ENCODE results near the gene VAV2. TPM values are rescaled to one million over a fixed set of nuclear protein-coding genes. Genes with fewer than 3 reads are reported as not detected.

The VAV2 gene
- total RNA-seq, 4 donors from 2014 or later = 15.0 to 25.7 (median 20.5) TPM

GRCh38 chr9:133795049-133795448, 197.1 kb downstream of the VAV2 start:
- Histone ChIP-seq H3K36me3 (no peaks in the 10 kb centered on the region), H3K27me3 (no peaks in the 10 kb centered on the region), H3K9me3 (no peaks in the 10 kb centered on the region), H3K4me1 (peaks cover 0 to 9% of the 10 kb centered on the region in 2 donors), H3K27ac (no peak overlapping the region), H3K4me3 (replicated peaks in 1 of 3) (no peak overlapping the region)
- TF ChIP-seq, protein P1, sequence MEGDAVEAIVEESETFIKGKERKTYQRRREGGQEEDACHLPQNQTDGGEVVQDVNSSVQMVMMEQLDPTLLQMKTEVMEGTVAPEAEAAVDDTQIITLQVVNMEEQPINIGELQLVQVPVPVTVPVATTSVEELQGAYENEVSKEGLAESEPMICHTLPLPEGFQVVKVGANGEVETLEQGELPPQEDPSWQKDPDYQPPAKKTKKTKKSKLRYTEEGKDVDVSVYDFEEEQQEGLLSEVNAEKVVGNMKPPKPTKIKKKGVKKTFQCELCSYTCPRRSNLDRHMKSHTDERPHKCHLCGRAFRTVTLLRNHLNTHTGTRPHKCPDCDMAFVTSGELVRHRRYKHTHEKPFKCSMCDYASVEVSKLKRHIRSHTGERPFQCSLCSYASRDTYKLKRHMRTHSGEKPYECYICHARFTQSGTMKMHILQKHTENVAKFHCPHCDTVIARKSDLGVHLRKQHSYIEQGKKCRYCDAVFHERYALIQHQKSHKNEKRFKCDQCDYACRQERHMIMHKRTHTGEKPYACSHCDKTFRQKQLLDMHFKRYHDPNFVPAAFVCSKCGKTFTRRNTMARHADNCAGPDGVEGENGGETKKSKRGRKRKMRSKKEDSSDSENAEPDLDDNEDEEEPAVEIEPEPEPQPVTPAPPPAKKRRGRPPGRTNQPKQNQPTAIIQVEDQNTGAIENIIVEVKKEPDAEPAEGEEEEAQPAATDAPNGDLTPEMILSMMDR (IDR thresholded peaks at IDR 0.05) = no peak
- DNase-seq = no peak
- intact Hi-C loops (cut with DNase I) = no loop called here
- 84 to 94% methylated on average over 8 of the region's 8 CpGs for WGBS, 2 donors

DNA sequence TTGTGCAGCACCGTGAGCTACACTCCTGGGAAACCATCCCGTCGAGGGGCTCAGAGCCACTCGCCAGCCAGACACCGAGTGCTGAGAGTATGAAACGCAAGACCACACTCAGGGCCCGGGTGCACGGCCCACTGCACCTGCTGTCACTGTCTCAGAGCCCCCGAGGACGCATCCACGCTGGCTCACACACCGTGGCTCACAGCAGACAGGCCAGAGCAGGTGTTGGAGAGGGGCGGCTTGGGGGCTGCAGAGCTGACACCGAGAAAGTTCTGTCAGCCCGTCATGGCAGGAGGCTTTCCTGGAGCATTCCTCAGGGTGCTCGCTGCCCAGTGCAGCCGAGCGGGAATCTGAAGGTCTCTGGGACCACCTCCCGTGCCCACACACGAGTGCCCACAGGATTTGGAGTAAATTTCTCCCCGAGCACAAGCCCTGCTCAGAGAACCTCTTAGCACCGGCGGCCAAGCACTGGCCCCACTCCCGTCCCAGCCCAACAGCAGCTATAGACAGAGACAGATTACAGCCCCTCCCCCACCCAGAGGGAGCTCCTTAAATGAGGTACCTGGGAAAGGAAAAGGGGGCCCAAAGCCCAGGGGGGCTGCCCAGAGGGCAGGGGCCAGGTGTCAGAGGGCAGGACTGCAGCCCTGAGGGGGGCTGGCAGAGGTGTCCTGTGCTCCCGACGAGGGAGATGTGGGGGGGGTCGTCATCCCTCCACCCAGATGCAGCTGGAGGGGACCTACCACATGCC, 197.9 kb downstream of the VAV2 start:
- no peak for DNase-seq
- H3K27ac ChIP-seq = no peak overlapping the region
- peaks cover 0 to 17% of the 10 kb centered on the region in 2 donors for H3K4me1 ChIP-seq
- no peaks in the 10 kb centered on the region for H3K27me3 ChIP-seq
- intact Hi-C loops (cut with DNase I) = no loop called here
- H3K4me3 ChIP-seq (replicated peaks in 1 of 3) = no peak overlapping the region
- WGBS, 2 donors = 87 to 89% methylated on average over 5 to 25 of the region's 27 CpGs
- TF ChIP-seq, protein P1 (IDR thresholded peaks at IDR 0.05) = no peak
- TF ChIP-seq POLR2A (IDR thresholded peaks at IDR 0.05) = no peak
- no peaks in the 10 kb centered on the region for H3K9me3 ChIP-seq
- no peaks in the 10 kb centered on the region for H3K36me3 ChIP-seq

- H3K36me3 ChIP-seq = no peaks in the 10 kb centered on the region
- no peak overlapping the region for H3K27ac ChIP-seq
- no peaks in the 10 kb centered on the region for H3K9me3 ChIP-seq
- H3K4me1 ChIP-seq = peaks cover 0 to 24% of the 10 kb centered on the region in 2 donors
- DNase-seq = no peak
- 69 to 82% methylated on average over 11 to 13 of the region's 13 CpGs for WGBS, 2 donors
- no peaks in the 10 kb centered on the region for H3K27me3 ChIP-seq
- intact Hi-C loops (cut with DNase I) = no loop called here
- TF ChIP-seq POLR2A (IDR thresholded peaks at IDR 0.05) = no peak
- TF ChIP-seq, protein P1 (IDR thresholded peaks at IDR 0.05) = no peak
- no peak overlapping the region for H3K4me3 ChIP-seq (replicated peaks in 1 of 3)
Measured at GRCh38 chr9:133793471-133793870, 198.7 kb downstream of the VAV2 start.

- WGBS, 2 donors = 28 to 48% methylated on average over 6 to 18 of the region's 22 CpGs
- Histone ChIP-seq H3K27ac (no peak overlapping the region), H3K4me3 (replicated peaks in 1 of 3) (no peak overlapping the region), H3K36me3 (no peaks in the 10 kb centered on the region), H3K4me1 (peaks cover 0 to 25% of the 10 kb centered on the region in 2 donors), H3K9me3 (no peaks in the 10 kb centered on the region), H3K27me3 (no peaks in the 10 kb centered on the region)
- intact Hi-C loops (cut with DNase I) = loop anchor here (1.0 kb wide), 1 partner anchor 201 kb away; no protein-coding TSS in a partner anchor
- no peak for TF ChIP-seq POLR2A (IDR thresholded peaks at IDR 0.05)
- TF ChIP-seq, protein P1 (IDR thresholded peaks at IDR 0.05) = peak; percentile 86 to 97 (median 94)
- DNase-seq = peak; percentile 79 to 81
Measured at GRCh38 chr9:133792721-133793470, 199.2 kb downstream of the VAV2 start.
